Measurements from ENCODE around the gene TMEM247.
"Not testable (repeated sequence)": the region's sequence is repeated elsewhere in the genome, so short reads cannot be mapped to it uniquely, and the experiment has no call there.

The TMEM247 gene

GRCh38 chr2:46518861-46519260 lies 39.5 kb downstream of the TMEM247 start:
- FAIRE-seq = no peak

GRCh38 chr2:46519265-46519664 lies 39.9 kb downstream of the TMEM247 start:
- no peak for FAIRE-seq

DNA sequence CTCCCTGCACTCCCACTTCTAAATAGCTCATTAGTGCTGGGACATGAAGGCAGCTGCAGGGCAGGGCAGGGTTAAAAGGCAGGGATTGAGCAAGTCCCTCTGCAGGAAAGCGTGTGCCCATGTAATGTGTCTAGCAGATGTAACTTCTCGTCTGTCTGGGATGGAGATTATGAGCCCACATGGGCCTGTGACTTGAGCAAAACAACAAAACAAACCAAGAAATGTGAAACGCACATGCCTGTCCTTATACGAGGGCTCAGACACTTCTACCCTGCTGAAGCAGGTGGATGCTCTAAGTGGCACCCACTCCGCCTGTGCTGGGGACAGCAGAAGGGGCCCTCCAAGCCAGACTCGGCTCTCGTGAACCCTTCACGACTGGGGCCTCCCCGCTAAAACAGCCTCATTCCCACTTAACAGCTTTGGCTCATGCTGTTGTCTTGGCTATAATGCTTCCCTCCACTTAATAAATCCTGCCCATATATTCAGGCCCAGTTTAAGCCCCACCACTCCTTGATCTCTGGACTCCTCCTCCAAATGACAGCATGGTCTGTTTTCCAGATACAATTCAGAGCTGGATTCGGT lies 40.9 kb downstream of the TMEM247 start:
- no peak for FAIRE-seq

- no peak for FAIRE-seq
These were observed 41.9 kb downstream of the TMEM247 start for GRCh38 chr2:46521215-46521683.

GRCh38 chr2:46522385-46522784 lies 43.0 kb downstream of the TMEM247 start:
- not testable (repeated sequence) for FAIRE-seq

DNA sequence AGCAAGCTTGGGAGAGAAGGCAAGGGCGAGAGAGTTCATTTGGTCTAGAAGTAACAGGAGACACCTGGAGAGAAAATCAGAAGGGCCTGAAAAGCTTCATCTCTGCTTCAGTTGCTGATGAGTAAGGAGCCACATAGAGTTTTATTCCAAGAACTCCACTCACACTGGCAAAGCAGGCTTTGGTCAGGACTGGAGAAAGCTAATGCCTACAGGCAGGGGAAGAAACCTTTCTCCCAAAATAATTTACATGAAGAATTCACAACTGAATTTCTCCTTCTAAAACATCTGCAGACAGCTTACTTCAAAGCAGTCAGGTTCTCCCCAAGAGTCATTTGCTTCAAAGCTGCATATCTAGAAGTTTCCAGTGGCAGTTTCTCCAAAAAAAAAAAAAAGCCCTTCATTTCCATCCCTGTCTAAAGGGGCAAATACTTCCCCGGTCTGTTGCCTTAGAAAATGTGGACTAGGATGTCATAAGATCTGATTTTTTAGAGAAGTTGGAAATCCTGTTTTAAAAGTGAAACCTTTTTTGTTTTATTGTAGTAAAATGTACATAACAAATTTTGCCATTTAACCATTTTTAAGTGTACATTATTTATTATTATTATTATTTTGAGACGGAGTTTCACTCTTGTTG lies 46.3 kb downstream of the TMEM247 start:
- FAIRE-seq = no peak

DNA sequence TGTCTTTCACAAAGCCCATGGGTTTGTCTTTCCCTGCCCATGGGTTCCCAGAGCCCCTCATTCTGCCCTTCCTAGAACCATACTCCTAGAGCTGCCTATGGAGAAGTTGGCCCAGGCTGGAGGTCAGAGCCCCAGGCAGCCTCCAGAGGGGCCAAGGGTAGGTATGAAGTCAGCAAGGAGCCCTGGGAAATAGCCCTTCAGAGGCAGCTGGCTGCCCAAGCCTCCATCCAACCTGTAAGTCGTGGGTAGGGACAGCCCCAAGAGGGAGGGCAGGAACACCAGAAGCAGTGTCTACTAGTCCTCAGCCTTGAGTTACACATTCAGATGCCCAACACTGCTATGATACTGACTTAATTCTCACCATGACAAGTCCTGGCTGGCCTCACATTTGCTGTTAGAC lies 49.5 kb downstream of the TMEM247 start:
- no peak for FAIRE-seq

- FAIRE-seq = no peak
These were observed 51.3 kb downstream of the TMEM247 start for GRCh38 chr2:46530639-46531038.

- no peak for FAIRE-seq
These were observed 52.5 kb downstream of the TMEM247 start for GRCh38 chr2:46531863-46532262.
